Sigmoid colon (tissue), 7 donors: ENCODE measurements around the gene LEF1. TPM values are rescaled to one million over a fixed set of nuclear protein-coding genes. Genes with fewer than 3 reads are reported as not detected.

Source experiments
- DNase-seq: peaks from one replicate; pipeline ENCODE4 v3.0.0-alpha.2; 2019
- H3K27ac ChIP-seq, 4 donors: fragments of 200-600 bp; sonication (generic); one replicate each; pipeline ENCODE4 v1.5.1; 2016 to 2019; ENCODE audit warnings: mild to moderate bottlenecking in 1 of 4
- H3K27me3 ChIP-seq, 3 donors: fragments of 200-600 bp; sonication (generic); one replicate each; pipeline ENCODE4 v1.5.1; 2019; ENCODE audit warnings: mild to moderate bottlenecking in 1 of 3
- H3K36me3 ChIP-seq, 4 donors: fragments of 200-600 bp; sonication (generic); one replicate each; pipeline ENCODE4 v1.5.1; 2016 to 2019
- H3K4me1 ChIP-seq, 4 donors: fragments of 200-600 bp; sonication (generic); one replicate each; pipeline ENCODE4 v1.5.1; 2017 to 2019
- H3K4me3 ChIP-seq, 4 donors: fragments of 200-600 bp; sonication (generic); one replicate each; pipeline ENCODE4 v1.5.1; 2017 to 2019; ENCODE audit warnings: mild to moderate bottlenecking in 2 of 4, moderate library complexity in 1 of 4
- H3K9me3 ChIP-seq, 4 donors: fragments of 200-600 bp in 3 of 4; sonication (generic) in 3 of 4; one replicate each; pipeline versions ENCODE4 v1.5.1 to v1.6.1; 2013 to 2019
- CTCF ChIP-seq, 4 experiments: fragments of 450-650 bp in 3 of 4; fragments of 200-600 bp in 1 of 4; IDR thresholded peaks; one replicate each; pipeline ENCODE4 v1.5.1; 2016 to 2019; ENCODE audit warnings: antibody characterized with exemption in 4 of 4, mild to moderate bottlenecking in 3 of 4, moderate library complexity in 2 of 4
- EP300 ChIP-seq, 4 donors: sonication (generic); formaldehyde crosslinking; IDR thresholded peaks; one replicate each; pipeline ENCODE4 v1.6.1; 2017; ENCODE audit warnings: antibody characterized with exemption in 4 of 4
- POLR2A ChIP-seq, 2 donors: fragments of 450-650 bp; IDR thresholded peaks; one replicate each; pipeline ENCODE4 v1.6.1; 2016; ENCODE audit warnings: antibody characterized with exemption in 2 of 2, mild to moderate bottlenecking in 2 of 2, moderate library complexity in 2 of 2
- POLR2AphosphoS5 ChIP-seq, 4 donors: sonication (generic); formaldehyde crosslinking; IDR thresholded peaks; one replicate each; pipeline ENCODE4 v1.6.1; 2017; ENCODE audit warnings: antibody characterized with exemption in 4 of 4
- WGBS, 2 donors: extraction: QIAGEN DNeasy Blood & Tissue Kit; methylation state at CpG; one replicate each; pipeline ENCODE4 v1.1.7; 2013; 5-methylcytosine and 5-hydroxymethylcytosine counted together
- intact Hi-C: fragments of 100-400 bp; cut with DNase I; formaldehyde crosslinking; loops from one replicate; pipeline ENCODE4 v1.15.1; 2023
- polyA plus RNA-seq, 3 donors: library from polyadenylated mRNA; stranded (reverse); fragments of 200-250 nt; gene quantifications; one replicate each; pipeline ENCODE4 v1.2.3, GENCODE V29; 2013
- total RNA-seq, 4 donors: library from RNA; depleted of rRNA; stranded (reverse); fragments of >200 nt; gene quantifications; one replicate each; pipeline ENCODE4 v1.1.0, GENCODE V29; 2016
- donor health status: healthy with polysubstance abuse.
- donor health status: Bipolar disorder and iron deficiency.
- donor health status: healthy.

Gene LEF1
- total and polyA plus RNA-seq, 7 donors, result 0.83 to 25.3 (median 3.2) TPM; not detected in 1

GRCh38 chr4:108109111-108109510 lies 59.6 kb downstream of the LEF1 start:
- Histone ChIP-seq H3K27ac (no peak overlapping the region), H3K27me3 (no peaks in the 10 kb centered on the region), H3K4me1 (no peaks in the 10 kb centered on the region), H3K9me3 (no peaks in the 10 kb centered on the region), H3K36me3 (no peaks in the 10 kb centered on the region), H3K4me3 (no peak overlapping the region)
- DNase-seq, result no peak
- TF ChIP-seq EP300 (IDR thresholded peaks at IDR 0.05) (no peak), POLR2AphosphoS5 (IDR thresholded peaks at IDR 0.05) (no peak), CTCF (IDR thresholded peaks at IDR 0.05) (no peak), POLR2A (IDR thresholded peaks at IDR 0.05) (no peak)
- 40 to 61% methylated on average over 4 of the region's 4 CpGs for WGBS, 2 donors
- intact Hi-C loops, result no loop called here

GRCh38 chr4:108107729-108108382 lies 60.9 kb downstream of the LEF1 start:
- H3K4me3 ChIP-seq, result no peak overlapping the region
- intact Hi-C loops, result no loop called here
- no peaks in the 10 kb centered on the region for H3K27me3 ChIP-seq
- no peak for TF ChIP-seq POLR2AphosphoS5 (IDR thresholded peaks at IDR 0.05)
- TF ChIP-seq EP300 (IDR thresholded peaks at IDR 0.05), result no peak
- TF ChIP-seq CTCF (IDR thresholded peaks at IDR 0.05), result no peak
- no peak for TF ChIP-seq POLR2A (IDR thresholded peaks at IDR 0.05)
- H3K4me1 ChIP-seq, result no peaks in the 10 kb centered on the region
- no peak overlapping the region for H3K27ac ChIP-seq
- WGBS, 2 donors, result 74 to 85% methylated on average over 6 of the region's 6 CpGs
- H3K36me3 ChIP-seq, result no peaks in the 10 kb centered on the region
- H3K9me3 ChIP-seq, result no peaks in the 10 kb centered on the region
- no peak for DNase-seq

GRCh38 chr4:108107101-108107500 lies 61.6 kb downstream of the LEF1 start:
- H3K9me3 ChIP-seq, result no peaks in the 10 kb centered on the region
- intact Hi-C loops, result no loop called here
- TF ChIP-seq EP300 (IDR thresholded peaks at IDR 0.05) (no peak), CTCF (IDR thresholded peaks at IDR 0.05) (no peak), POLR2A (IDR thresholded peaks at IDR 0.05) (no peak), POLR2AphosphoS5 (IDR thresholded peaks at IDR 0.05) (no peak)
- 67 to 80% methylated on average over 4 of the region's 4 CpGs for WGBS, 2 donors
- H3K4me3 ChIP-seq, result no peak overlapping the region
- H3K4me1 ChIP-seq, result no peaks in the 10 kb centered on the region
- H3K27ac ChIP-seq, result no peak overlapping the region
- DNase-seq, result no peak
- H3K36me3 ChIP-seq, result no peaks in the 10 kb centered on the region
- no peaks in the 10 kb centered on the region for H3K27me3 ChIP-seq

GRCh38 chr4:108106186-108106585 lies 62.5 kb downstream of the LEF1 start:
- Histone ChIP-seq H3K4me1 (no peaks in the 10 kb centered on the region), H3K27me3 (no peaks in the 10 kb centered on the region), H3K27ac (no peak overlapping the region), H3K36me3 (no peaks in the 10 kb centered on the region), H3K9me3 (no peaks in the 10 kb centered on the region), H3K4me3 (no peak overlapping the region)
- no peak for TF ChIP-seq EP300 (IDR thresholded peaks at IDR 0.05)
- TF ChIP-seq POLR2A (IDR thresholded peaks at IDR 0.05), result no peak
- no peak for TF ChIP-seq POLR2AphosphoS5 (IDR thresholded peaks at IDR 0.05)
- TF ChIP-seq CTCF (IDR thresholded peaks at IDR 0.05), result no peak
- intact Hi-C loops, result no loop called here
- WGBS, 2 donors, result 48 to 79% methylated on average over 3 of the region's 3 CpGs
- DNase-seq, result no peak
